CD4-positive, alpha-beta T cell treated with Interleukin-2 at 100 ng/mL for 4 hours (primary cell): Measurements from ENCODE around the gene HDLBP.

ENCODE experiments used
- DNase-seq: peaks from one replicate; pipeline ENCODE4 v3.0.0-alpha.2; 2020; ENCODE audit warnings: low spot score

HDLBP gene

DNA sequence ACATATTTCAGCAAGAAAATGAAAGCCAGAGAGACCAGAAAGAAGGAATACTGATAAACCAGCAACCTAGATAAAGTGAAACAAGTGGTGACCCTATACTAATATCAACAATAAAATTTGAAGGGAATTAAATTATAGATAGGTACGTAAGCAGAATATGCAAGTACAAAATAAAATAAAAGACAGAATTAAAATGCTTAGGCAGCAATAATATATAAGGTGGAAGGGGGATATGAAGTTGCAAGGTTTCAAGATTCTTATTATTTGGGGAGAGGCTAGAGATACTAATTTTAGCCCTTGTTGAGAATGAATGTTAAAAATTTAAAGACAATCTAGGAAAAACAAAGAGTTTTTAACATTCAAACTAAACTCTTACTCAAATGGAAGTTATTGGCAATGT, 39.6 kb downstream of the HDLBP start:
- no peak for DNase-seq

GRCh38 chr2:241275504-241275903, 40.0 kb downstream of the HDLBP start:
- no peak for DNase-seq

DNA sequence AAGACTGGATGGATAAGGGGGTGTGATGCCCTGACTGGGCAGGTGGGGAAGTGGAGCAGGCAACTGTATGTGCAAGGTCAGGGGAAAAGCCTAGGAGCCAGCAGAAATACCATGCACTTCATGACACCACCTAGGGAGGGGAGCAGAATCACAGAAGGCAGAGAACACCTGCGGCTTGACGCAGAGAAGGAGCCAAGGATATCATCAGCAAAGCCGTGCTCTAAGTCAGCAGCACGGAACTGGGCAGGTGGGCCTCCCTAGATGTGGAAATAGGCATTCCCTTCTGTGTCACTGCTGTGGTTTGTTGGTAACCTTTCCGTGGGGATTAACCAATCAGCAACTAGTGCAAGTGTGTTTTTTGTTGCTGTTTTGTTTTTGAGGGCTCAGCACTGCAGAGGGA, 41.3 kb downstream of the HDLBP start:
- DNase-seq, result no peak

DNA sequence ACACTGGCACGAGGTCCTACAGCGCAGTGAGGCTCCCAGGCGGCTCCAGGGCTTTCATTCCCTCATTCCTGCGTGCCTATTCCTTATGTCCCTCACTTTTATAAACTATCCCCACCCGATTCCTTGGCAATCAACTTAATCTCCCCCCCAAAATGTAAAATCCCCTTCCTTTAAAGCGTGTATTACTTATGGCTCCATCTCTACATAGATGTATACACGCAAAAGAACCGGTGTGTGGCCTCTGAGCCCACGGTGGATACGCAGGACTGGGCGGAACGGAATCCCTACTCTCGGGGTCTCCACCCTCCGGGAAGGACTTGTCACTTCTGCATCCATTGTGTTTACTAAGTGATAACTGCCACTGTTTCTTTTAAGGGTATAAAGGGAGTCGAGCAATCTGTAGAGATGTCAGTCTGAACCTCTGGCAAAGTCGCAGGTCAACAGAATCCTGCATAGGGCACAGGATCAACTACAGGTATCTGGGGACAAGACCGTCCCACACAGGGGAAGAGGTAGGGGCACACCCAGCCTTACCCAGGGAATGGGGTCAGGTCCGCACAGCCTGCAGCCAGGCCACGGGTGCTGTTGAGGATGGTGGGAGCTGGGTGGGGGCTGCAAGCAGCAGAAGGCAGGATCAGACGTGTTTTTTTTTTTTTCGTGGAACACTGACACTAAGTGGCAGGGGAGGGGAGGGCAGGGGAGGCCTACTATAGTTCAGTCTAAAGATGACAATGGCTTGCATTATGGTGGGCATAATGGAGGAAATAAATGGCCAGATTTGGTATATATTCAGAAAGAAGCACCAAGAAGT, 42.1 kb downstream of the HDLBP start:
- DNase-seq, result no peak

DNA sequence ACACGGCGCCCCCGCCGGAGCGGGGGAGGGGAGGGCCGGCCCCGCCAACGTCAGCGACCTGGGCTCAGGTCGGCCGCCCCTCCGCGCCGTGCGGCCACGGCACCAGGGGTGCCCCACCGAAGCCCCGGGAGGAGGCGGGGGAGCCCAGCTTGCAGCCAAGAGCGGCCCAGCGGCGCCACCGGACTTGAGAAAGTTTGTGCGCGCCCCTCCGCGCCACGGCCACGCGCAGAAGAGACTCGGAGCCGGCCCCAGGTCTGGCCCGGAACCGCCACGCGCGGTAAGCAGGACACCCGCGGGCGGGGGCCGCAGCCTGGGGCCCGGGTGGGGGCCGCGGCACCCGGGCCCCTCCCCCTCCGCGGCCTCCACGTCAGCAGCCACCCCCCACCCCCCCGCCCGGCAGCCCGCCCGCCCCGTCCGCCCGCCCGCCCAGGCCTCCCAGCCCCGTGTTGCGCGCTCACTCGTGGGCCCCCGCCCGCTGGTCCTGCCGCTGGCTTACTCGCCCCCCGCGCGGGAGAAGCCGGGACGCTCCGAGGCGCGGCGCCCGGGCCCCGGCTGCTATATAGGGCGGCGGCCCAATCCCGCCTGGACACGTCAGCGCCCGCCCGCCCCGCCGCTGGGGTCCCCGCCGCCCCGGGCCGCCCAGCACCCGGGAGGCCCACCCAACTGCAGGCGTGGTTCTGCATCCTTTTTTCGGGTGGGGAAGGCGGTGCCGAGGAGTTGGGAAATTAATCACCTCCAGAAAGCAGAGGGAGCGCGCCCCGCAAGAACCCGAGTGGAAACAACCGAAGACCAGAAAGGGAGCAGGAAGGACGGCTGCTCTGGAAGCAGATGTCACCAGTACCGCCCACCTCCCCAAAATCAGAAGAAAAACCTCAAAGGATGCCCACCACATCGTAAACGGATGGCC, 42.9 kb downstream of the HDLBP start:
- DNase-seq, result peak; percentile 47

GRCh38 chr2:241271706-241272302, 43.7 kb downstream of the HDLBP start:
- DNase-seq, result peak; percentile 46

DNA sequence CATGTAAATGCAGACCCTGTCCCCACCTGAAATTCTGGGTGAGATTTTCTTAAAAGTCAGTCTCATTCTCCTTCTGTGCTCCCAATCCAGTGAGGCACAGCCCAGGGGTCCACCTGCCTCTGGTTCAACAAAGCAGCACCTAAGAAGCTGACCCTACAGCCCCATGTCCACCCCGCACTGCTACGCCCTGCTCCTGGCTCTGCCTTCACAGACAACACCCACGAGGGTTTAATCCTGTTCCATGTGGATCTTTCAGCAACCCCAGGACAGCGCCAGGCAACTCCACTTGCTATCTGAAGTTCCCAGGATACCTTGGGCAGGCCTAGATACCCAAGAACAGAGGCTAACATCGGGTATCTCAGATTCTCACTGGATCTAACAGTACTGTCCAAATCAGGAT, 44.9 kb downstream of the HDLBP start:
- no peak for DNase-seq

- no peak for DNase-seq
Measured at GRCh38 chr2:241269707-241270520, 45.6 kb downstream of the HDLBP start.

- no peak for DNase-seq
Measured at GRCh38 chr2:241268716-241269445, 46.6 kb downstream of the HDLBP start.

DNA sequence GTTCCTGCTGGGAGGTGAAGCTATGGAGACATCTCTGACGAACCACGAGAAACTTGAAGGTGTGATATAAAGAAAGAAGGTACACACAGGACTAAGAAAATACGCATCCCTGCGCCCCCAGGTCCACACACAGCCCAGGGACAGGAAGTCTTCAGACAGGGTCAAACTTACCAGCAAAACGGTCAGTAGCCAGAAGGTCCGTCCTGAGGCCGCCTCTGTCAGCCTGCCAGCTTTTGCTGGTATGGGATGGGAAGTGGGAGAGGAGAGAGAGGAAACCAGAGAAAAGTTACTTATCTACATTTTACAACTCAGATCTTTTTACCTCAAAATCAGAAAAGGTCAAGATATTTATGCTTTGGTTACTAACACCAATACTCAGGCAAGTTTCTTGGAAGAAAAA, 47.2 kb downstream of the HDLBP start:
- DNase-seq, result no peak

GRCh38 chr2:241267249-241268067, 48.0 kb downstream of the HDLBP start:
- no peak for DNase-seq

DNA sequence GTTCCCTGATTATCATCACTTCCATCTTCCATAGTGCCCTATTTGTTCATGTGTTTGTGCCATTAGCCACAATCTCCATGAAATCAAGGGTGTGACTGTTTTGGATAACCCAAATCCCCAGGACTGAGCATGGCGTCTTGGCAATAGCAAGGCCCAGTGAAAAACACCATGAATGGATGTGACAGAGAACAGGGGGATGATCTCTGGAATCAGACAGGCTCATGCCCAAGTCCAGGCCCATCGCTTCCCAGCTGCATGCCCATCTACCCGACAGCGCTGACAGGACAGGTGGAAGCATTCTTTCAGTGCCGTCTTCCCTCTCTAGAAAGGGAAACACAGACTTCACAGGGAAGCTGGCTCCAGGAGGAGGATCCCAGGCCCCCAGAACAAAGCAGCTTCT, 50.0 kb downstream of the HDLBP start:
- DNase-seq, result no peak

DNA sequence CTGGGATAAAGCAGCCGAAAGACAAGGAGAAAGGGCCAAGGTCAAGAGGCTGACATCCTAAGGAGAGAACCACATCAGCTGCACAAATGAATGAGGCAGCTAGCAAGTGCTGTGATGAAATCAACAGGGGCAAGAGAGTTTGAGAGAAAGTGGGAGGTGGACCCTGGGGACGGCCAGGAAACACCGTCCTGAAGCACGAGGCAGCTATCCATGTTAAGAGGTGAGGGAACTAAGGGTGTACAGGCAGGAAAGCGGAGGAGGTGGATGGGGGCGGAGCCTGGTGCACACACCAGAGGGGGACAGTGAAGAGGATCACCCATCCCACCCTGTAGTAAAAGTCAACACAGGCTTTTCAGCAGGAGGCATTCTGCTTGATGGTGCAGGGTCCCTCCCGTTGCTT, 52.4 kb downstream of the HDLBP start:
- no peak for DNase-seq

GRCh38 chr2:241261628-241262027, 53.8 kb downstream of the HDLBP start:
- DNase-seq, result no peak

GRCh38 chr2:241260911-241261310, 54.6 kb downstream of the HDLBP start:
- no peak for DNase-seq

DNA sequence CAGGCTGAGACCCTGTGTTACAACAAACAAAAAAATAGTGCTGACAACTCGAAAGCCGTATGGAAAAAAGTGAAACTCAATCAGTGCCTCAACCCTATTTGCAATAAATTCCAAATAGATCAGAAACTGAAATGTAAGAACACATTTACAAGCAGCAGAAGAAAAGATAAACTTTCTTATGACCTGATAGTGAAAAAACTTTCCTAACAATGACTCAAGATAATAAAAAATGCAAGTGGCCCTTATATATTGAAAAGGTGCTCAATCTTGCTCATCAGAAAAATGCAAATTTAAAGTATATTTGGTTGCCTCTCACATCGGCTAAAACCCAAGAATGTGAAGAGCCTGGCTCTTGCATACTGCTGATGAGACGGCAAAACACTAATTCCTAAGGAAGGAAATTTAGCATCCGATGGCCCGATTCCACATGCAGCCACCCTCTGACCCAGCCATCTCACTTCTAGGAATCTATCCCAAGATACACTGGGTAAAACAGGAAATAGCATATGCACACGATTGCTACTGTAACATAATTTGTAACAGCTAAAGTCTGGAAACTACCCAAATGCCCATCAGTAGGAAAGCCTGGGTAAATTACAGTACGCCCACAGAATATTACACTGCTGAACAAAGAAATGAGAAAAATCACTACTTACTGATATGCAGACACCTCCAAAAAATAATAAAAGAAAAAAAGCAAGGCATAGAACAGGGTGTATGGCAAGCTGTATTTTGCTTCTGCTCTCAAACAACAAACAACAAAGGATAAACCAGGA, 56.8 kb downstream of the HDLBP start:
- DNase-seq, result no peak

DNA sequence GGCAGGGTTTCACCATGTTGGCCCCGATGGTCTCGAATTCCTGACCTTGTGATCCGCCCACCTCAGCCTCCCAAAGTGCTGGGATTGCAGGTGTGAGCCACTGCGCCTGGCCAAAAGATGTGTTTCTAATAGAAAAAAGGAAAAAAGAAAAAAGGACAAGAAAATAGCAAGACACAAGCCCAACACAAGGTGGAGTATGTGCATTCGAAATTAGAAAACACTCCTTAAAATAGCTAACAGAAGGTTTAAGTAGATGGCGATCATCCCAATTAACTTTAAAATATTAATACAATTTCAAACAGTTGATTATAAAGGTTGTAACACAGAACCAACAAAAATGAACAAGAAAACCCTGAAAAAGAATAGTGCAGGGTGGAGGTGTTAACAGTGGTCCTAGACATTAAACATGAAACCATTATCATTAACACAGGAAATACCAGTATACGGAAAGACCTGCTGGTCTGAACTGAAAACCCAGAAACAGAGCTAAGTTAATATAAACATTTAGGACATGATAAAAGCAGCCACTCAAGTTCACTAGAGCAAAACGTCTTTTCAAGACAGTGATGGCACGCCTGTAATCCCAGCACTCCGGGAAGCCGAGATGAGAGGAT, 57.9 kb downstream of the HDLBP start:
- no peak for DNase-seq

GRCh38 chr2:241256168-241256545, 59.3 kb downstream of the HDLBP start:
- no peak for DNase-seq

DNA sequence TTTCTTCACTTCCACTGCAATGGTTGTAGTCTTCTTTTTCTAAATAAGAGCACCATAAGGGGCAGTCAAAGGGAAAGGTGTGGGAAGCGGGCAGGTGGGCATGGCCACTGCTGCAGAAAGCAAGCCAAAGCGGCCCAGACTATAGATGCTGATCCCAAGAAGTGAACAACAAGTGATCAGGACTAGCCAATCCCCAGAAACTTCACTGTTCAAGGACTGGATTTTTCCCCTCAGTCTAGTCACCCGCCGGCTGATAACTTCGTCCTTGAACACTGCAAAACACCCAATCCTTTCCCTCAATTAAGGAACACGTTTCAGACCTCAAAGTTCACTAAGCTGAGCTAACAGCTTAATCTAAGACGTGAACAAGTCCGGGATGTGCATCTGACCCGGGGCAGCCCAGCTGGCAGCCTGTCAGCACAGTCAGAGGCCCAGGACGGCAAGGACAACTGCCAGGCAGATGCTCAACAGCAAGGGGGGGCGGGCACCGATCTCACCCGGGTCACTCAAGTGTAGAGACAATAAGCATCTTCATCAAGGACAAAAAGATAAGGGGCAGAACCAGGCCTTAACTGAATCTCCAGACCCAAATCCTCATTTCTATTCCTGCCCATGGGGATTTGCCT, 59.8 kb downstream of the HDLBP start:
- no peak for DNase-seq
